GM18517 (cell line): ENCODE measurements around the gene TICRR.

Source experiments
- ATAC-seq: cut with Tn5 transposase; IDR thresholded peaks from one replicate; pipeline ENCODE4 v1.9.1; 2021; ENCODE audit warnings: mild to moderate bottlenecking, moderate library complexity; ENCODE audit not compliant: unreplicated experiment

The TICRR gene

DNA sequence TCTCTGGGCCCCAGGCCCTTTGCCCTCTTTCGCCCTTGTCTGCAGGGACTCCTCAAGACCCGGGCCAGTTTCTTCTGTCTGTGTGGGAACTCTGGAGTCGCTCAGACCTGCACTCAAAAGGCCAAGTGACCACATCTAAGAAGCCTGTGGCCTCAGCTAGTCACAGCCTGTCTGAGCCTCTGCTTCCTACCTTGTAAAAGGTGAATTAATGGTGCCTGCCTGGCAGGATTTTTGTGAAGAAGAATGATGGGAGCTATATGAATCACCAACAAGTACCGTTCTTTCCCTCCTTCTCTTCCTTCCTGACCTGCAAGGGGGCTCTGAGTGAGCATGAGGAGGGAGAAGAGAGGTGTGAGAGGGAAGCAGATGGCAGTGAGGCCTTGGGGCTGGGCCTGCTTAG, 96.4 kb downstream of the TICRR start:
- ATAC-seq = no peak

GRCh38 chr15:89672221-89673164, 97.2 kb downstream of the TICRR start:
- ATAC-seq = no peak

DNA sequence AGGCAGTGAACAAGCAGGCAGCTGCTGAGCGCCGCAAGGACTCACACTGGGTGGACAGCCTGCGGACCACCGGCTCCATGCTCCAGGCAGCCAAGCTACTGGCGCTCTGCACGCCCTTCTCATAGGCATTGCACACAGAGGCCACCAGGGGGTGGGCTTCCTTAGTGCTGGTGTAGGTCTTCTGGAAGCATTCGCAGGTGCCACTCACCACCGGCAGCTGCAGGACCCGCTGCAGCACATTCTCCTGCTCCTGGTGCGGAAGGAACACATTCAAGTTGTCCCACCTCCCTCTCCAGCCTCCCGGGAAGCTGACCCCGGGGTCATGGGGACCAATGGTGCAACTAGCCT, 97.9 kb downstream of the TICRR start:
- ATAC-seq = no peak

- ATAC-seq = no peak
These were observed 99.3 kb downstream of the TICRR start for GRCh38 chr15:89674526-89674925.

DNA sequence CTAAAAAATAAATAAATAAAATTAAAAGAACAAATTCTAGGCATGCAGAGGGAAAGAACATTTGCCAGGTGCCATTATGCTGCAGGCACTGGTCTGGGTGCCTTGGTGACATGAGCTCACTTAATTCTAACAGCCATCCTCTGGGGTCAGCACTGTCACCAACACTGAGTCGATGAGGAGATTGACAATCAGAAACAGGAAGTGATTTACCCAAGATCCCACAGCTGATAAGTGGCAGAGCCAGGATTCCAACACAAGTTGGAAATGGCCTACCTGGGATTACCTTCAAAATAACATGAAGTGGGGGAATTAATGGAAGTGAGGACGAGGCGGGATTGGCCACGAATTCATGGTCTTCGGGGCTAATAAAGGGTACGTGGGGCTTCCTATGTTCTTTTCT, 100.3 kb downstream of the TICRR start:
- ATAC-seq = no peak

GRCh38 chr15:89677381-89677780, 102.1 kb downstream of the TICRR start:
- no peak for ATAC-seq
